Measurements from ENCODE around the gene CHKB.

The CHKB gene

DNA sequence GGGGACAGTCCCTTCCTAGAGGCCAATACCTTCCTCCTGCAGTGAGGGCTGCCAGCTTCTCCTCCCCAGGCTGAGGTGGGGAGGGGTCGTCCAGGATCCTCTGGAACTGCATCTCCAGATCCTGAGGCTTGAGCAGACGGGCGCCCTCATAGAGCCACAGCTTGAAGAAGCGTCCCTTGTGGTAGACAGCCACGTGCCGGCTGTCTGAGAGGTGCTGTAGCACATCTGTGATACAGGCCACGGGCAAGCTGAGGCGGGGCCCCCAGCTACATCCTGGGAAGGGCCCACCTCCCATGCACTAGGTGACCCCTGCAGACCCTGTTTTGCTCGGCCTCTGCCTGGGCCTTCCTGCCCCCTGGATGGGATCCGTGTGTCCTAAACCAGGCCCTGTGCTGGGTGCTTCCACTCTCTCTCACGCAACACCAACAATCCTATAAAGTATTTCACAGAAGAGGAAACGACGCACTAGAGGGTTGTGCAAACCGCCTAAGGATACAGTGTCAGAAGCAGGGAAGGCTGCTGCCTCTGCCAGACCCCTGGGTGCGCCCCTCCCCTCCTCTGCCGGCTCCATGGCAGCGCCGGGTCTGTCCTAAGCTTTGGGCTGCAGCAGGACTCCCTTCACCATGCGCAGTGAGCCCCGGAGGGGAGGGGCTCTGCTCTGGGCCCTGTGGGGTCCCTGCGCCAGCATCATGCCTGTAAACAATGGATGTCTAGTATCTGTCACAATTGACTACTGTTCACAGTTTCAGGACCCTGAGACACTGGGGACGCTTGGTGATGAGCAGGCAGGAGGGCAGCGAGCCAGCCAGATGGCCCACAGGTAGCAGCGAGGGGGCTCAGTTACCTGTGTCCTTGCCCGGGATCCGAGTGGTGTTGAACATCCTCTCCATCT, 8.9 kb downstream of the CHKB start:
- no peak for DNase-seq (ENCODE audit: low spot score)

DNA sequence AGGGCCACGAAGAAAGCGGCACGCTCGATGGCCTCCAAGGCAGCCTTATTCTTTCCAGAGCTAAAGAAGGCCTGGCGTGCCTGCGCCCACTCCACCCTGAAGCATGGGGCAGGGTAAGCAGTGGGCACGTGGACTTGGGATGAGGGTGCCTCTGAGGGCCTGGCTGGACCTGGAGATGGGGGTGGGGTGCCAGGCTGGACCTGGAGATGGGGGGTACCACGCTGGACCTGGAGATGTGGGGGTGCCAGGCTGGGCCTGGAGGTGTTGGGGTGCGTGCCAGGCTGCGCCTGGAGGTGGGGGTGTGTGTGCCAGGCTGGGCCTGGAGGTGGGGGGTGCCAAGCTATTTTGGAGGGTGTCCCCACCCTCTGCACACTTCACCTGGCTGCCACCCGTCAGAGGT, 9.7 kb downstream of the CHKB start:
- no peak for DNase-seq (ENCODE audit: low spot score)

DNA sequence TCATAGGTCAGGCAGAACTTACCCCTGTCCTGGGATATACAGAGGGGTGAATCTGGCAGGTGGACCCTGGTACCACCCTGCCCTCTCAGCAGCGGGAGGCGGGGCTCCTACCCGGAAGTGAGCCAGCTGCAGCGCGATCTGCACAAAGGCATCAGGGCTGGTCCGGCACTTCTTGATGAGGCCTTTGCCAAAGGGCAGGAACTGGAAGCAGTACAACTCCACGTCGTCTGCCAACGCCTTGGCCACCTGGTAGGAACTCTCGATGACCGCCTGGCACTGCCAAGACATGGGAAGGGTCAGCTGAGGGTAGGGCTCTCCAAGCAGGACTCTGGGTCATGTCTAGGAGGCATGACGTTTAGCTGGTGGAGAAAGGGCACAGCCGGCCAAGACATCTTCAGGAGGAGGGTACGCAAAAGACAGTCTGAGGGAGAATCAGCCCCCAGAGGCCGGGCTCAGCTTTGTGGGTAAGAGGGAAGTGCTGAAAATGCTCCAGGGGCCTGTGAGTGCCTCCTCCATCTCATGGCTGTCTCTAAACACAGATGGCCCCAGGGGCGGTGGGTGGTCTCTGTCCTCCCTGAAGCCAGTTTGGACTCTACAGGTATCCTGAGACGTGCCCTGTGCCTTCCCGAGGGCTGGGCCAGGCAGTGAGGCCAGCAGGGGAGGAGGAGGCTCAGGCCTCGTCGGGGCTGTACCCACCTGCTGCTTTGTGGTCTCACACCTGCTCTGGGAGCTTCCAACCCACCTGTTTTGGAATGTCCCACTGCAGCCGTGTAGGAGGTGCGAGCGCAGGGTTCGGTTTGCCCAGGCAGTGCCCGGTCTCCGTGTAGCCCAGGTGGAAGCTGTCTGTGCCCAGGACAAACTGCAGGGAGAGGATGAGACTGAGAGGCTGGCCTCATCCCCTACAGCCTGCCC, 11.1 kb downstream of the CHKB start:
- no peak for DNase-seq (ENCODE audit: low spot score)

DNA sequence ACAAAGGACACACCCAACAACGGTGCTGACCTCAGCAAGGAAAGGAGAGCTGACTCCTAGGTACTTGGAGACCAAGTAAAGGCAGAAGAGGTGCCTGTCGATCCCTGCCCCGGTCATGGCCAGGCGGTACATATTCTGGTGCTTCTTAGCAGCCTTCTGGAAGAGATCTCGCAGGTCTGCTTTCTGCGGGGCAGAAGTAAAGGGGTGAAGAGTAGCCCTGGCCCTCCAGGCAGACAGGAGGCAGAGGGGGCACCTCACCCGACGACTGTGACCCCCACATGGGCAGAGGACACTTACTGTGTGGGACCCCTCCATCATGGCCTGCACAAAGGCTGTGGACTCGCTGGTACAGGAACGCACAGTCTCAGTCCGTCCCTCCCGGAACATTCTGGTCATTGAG, 11.8 kb downstream of the CHKB start:
- DNase-seq (ENCODE audit: low spot score), result no peak

DNA sequence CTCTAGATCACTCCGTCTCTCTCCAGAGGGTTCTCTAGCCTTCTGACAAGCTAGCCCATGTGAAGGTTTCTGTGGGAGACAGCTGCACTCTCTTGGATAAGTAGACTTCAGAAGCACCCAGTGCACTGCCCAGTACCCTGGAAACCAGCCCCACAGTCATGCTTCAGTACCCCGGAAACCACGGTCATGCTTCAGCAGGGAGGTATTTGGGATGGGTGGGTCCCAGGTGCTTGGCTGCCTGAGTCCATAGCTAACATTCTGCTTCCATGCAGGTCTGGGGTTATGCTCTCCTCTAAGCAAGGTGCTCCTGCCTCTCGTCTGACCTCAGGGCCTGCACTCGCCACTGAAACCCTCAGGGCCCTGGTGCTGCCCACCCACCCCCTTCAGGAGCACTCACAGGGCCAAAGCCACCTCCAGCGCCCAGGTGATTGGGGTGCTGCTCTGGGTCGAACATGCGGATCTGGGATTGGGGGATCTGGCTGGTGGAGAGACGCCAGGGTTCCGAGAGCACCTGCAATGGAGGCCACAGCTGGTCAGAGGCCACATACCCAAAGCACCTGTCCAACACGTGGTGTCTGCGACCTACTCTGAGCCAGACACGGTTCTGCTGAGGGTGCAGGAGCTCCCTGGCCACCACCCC, 12.6 kb downstream of the CHKB start:
- DNase-seq (ENCODE audit: low spot score), result no peak

DNA sequence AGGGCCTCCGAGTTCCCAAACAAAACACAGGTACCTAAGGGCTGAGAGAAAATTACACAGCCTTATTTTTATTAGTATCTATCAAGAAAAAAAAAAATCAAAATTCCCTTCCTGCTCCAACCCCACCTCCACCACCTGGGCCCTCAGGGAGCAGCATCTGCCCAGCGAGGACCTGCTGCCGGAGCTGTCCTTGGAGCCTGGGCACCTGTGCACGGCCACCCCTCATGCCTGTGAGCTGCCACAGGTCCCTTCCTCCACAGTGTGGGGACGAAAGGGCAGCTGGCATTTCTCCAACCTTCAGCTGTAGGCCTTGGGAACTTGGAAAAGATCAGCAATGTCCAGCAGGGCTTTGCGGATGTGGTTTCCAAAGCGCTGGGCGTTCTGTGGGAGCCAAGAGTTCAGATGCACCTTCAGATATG, 13.6 kb downstream of the CHKB start:
- no peak for DNase-seq (ENCODE audit: low spot score)

DNA sequence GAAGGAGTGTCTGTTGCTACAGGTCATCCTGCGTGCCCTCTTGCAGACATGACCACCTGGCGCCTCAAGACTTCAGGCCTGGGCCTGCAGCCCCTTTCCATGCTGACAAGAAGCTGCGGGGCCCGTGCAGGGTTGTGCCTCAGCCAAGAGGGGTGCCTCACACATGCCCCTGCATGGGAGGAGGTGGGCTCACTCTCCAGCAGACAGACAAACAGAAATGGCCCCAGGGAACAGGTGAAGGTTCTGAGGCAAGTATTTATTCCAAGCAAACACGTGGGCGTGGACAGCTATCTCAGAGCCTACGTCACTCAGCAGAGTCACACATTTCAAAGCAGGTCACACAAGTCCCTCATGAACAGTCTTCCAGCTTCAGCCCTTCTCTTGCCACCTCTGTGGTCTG, 14.0 kb downstream of the CHKB start:
- DNase-seq (ENCODE audit: low spot score), result no peak

DNA sequence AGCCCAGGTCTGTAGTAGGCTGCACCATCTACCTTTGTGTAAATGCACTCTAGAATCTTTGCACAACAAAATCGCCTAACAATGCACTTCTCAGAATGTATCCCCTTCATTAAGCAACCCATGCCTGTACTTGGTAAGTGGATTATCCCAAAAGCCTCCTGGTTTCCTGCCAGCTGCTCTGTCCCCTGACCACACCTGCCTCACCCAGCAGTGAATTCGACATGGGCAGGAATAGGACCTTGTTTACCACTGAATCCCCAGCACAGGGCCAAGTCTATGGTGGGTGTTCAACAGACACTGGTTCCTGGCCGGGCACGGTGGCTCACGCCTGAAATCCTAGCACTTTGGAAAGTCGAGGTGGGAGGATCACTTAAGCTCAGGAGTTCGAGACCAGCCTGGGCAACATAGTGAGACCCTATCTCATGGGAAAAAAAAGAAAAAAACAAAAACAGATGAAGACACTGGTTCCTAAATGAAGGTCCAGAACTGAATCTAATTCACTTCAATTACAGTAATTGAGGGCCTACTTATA, 14.9 kb downstream of the CHKB start:
- no peak for DNase-seq (ENCODE audit: low spot score)

DNA sequence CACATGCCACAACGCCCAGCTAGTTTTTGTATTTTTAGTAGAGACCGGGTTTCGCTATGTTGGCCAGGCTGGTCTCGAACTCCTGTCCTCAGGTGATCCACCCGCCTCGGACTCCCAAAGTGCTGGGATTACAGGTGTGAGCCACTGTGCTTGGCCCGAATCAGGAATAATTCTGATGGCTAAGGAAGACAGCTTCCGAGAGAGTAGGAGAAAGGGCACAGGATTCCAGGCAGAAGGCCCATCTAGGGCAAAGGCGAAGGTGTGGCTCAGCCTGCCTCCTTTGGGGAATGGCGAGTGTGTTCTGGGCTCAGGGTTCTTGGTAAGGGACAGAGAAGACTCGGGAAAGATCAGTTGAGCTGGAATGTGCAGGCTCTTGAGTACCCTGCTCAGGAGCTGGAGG, 18.4 kb downstream of the CHKB start:
- DNase-seq (ENCODE audit: low spot score), result no peak

DNA sequence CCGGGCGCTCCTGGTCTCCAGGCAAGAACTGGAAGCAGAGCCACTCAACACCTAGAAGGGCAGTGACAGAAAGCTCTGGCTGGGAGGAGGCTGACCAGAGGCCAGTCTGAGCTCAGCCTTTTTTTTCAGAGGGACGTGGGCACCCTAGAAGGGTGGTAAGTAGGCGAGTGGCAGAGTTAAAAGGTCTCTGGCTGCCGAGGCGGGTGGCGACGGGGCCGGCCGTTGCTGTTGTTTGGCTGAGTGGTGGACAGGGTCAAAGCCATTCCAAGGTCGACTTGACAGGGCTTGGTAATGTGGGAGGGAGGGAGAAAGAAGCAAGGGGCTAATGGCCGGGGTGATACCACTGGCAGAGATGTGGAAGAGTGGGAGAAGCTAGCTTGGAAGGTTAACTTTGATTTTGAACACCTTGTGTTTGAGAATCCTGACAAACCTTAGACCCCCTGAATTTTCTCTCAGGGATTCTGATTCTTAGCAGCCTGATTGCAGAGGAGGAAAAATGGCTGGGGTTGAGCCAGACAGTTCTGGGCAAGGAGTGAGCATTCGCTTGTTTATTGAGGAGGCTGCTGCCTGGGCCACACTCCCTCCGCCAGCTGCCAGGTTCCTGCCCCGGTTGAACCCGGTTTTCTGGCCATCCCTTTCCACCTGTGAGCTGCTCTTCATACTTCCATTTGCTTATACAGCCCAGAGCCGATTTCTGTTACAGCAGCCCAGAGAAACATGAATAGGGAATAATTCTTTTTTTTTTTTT, 19.1 kb downstream of the CHKB start:
- DNase-seq (ENCODE audit: low spot score), result no peak

DNA sequence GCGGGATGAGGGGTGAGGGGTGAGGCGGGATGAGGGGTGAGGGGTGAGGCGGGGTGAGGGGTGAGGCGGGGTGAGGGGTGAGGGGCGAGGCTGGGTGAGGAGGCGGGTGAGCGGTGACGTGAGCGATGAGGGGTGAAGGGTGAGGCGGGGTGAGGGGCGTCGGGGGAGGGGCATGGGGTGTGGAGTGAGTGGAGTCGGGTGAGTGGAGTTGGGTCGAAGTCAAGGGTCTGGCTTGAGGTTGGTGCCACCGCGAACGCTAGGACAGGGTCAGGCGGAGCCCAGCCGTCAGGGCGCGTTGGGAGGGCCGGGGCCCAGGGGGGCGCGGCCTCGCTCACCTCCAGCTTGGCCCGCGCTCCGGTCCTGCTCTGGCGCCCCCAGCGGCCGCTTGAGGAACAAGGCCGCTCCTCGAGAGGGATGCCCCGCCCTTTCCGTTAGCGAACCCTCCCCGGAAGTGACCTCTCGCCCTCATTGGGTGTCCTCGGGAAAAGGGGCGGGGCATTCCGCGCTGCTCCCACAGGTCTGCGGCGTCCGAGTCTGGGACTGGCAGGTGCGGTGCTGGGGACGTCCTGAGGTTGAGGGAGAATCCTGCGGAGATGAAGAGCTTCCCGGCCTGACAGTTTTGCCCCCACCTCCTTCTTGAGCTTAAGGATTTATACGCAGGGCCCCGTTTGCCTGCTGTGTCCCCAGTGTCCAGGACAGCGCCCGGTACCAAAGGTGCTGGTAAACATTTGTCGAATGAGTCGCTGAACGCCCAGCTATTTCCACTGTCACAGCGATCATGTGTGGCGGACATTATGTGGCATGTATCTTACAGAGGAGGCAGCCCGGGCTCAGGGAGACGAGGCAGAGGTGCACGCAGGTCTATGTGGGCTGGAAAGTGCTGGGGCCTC, 19.9 kb downstream of the CHKB start, which contains the start of gene SYCE3:
SYCE3 (minus strand) TSS at position 397 of the 890 bp plus-strand sequence. CDS start 6,514 bp downstream, outside the sequence.
- peak; percentile 91 for DNase-seq (ENCODE audit: low spot score)

DNA sequence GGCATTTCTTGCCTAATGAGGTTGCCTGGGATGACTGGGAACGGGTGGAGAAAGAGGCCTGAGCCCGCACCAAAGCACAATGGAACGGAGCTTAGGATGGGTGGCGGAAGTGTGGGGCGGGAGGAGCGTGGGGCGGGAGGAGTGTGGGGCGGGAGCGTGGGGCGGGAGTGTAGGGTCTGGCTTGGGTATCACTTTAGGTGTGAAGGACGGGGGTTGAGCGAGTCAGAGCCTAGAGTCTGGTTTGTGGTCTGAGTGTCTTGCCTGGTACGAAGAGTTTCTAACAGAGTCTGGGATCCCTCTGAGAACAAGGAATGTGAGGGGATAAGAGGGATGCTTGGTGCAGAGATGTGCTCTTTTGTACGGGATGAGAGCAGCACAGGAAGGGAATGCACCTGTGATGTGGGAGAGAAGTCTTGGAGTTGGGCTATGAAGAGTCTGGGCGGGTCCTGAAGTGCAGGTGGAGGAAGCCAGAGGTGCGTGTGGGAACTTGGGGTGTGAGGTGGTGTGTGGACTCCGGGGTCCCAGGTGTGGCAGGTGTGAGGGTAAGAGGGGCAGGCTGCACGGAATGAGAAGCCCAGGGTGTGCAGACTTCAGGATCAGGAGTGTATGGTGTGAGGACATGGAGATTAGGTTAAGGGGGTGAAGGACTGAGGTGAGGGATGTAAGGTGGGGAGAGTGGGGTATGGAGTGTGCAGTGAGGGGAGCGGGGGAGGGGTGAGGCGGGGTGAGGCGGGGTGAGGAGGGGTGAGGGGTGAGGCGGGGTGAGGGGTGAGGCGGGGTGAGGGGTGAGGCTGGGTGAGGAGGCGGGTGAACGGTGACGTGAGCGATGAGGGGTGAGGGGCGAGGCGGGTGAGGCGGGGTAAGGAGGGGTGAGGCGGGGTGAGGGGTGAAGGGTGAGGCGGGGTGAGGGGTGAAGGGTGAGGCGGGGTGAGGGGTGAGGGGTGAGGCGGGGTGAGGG, 21.0 kb downstream of the CHKB start:
- DNase-seq (ENCODE audit: low spot score), result no peak

DNA sequence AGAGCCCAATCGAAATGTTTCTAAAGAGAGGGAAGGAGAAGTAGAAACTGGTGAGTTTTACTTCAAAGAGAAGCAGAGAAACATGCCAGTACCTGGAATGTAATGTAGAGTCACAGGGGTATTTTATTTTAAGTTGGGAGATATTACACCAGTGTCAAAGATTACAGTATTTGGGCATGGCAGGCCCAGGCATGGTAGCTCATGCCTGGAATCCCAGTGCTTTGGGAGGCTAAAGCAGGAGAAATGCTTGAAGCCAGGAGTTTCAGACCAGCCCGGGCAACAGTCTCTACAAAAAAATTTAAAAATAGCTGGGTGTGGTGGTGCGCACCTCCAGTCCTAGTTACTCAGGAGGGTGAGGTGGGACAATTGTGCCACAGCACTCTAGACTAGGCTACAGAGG, 22.6 kb downstream of the CHKB start:
- no peak for DNase-seq (ENCODE audit: low spot score)

DNA sequence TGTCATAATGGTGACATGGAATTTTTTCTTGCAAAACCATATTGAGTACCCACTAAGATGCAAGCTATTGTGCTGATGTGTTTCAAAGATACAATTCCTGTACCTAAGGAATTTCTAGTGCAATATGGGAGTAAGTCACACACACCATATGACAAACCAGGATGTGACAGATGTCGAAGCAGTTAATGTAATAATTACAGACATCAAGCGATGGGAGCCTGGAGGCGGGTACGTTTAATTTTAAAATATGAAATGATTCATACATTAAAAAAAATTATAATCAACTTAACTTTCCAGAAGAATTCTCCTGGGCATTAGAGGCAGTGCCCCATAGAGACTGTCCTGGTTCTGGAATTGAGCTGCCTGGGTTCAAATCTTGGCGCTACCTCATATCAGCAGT, 25.9 kb downstream of the CHKB start:
- DNase-seq (ENCODE audit: low spot score), result peak; percentile 63

DNA sequence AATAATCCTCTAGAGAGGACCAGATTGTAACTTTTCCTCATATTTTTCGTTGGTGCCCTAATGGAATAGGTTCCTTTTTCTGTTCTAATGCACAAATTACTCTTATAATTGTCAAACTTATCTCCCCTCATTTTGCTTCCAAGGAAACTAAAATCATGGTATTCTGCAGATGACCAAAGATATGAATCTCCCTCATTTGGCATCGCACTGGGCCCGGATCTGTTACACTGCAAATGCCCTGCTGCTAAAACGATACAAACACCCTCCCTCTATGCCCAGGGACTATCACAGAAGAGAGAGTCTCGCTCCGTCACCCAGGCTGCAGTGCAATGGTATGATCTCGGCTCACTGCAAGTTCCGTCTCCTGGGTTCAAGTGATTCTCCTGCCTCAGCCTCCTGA, 29.3 kb downstream of the CHKB start:
- no peak for DNase-seq (ENCODE audit: low spot score)

DNA sequence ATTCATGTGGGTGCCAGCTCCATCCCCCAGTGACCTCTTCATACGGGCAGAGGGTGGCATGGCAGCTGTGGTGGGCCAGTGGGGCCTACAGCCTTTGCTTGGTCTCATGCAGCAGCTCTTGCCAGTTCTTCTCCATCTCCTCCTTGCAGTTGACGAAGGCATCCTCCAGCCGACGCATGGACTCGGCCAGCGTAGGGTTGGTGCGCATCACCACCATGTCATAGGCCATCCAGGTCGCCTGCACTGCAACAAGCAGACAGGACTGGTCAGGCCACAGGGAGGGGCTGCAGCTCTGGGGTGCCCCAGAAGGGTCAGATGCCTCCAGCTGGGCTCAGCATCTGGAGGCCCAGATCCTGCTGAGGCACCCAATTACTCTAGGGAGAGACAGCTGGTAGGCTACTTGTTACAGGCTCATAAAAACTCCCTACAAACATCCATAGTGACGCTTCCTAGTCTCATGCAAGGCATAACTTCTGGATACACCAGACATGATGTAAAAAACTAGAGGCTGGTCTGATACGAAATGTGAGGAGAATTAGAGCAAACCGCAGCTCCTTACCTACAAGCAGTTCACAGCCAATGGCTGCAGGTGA, 31.4 kb downstream of the CHKB start:
- DNase-seq (ENCODE audit: low spot score), result no peak

DNA sequence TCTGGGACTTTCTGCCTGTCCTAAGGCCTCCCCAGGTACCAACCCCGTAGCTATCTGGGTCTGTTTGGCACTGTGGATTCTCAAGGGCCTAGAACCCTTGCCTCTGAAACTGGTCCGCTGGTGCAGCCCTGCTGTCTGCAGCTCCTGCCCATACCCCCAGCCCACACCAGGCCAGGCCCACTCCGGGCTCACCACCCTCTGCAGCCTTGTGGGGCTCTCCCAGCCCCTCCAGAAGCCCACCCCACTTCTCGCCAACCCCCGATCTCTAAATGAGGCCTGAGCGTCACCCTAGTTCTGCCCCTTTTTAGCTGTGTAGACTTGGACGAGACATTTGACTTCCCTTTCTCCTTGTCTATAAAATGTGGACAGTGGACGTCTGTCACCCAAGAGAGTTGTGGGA, 32.3 kb downstream of the CHKB start:
- no peak for DNase-seq (ENCODE audit: low spot score)

DNA sequence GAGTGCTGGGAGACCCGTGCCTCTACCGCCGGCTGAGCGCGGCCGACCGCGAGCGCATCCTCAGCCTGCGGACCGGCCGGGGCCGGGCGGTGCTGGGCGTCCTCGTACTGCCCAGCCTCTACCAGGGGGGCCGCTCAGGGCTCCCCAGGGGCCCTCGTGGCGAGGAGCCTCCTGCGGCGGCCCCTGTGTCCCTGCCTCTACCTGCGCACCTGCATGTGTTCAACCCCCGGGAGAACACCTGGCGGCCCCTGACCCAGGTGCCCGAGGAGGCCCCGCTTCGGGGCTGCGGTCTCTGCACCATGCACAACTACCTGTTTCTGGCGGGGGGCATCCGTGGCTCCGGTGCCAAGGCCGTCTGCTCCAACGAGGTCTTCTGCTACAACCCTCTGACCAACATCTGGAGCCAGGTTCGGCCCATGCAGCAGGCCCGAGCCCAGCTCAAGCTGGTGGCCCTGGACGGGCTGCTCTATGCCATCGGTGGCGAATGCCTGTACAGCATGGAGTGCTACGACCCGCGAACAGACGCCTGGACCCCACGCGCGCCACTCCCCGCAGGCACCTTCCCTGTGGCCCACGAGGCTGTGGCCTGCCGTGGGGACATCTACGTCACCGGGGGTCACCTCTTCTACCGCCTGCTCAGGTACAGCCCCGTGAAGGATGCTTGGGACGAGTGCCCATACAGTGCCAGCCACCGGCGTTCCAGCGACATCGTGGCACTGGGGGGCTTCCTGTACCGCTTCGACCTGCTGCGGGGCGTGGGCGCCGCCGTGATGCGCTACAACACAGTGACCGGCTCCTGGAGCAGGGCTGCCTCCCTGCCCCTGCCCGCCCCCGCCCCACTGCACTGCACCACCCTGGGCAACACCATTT, 33.5 kb downstream of the CHKB start:
- DNase-seq (ENCODE audit: low spot score), result no peak
